Activated CD8-positive, alpha-beta memory T cell treated with anti-CD3 and anti-CD28 coated beads for 48 hours (primary cell): ENCODE data around the gene IFNG.
"Not testable (repeated sequence)": the region's sequence is repeated elsewhere in the genome, so short reads cannot be mapped to it uniquely, and the experiment has no call there.

ENCODE experiments used
- DNase-seq, 3 experiments: peaks; one replicate each; pipeline ENCODE4 v3.0.0-alpha.2; 2020; ENCODE audit warnings: low read depth in 2 of 3, low spot score in 2 of 3

Gene IFNG

GRCh38 chr12:68159681-68160304 lies at the start of gene IFNG:
IFNG (minus strand) TSS chr12:68159740; CDS start chr12:68159615, 125 bp downstream.
- no peak for DNase-seq

DNA sequence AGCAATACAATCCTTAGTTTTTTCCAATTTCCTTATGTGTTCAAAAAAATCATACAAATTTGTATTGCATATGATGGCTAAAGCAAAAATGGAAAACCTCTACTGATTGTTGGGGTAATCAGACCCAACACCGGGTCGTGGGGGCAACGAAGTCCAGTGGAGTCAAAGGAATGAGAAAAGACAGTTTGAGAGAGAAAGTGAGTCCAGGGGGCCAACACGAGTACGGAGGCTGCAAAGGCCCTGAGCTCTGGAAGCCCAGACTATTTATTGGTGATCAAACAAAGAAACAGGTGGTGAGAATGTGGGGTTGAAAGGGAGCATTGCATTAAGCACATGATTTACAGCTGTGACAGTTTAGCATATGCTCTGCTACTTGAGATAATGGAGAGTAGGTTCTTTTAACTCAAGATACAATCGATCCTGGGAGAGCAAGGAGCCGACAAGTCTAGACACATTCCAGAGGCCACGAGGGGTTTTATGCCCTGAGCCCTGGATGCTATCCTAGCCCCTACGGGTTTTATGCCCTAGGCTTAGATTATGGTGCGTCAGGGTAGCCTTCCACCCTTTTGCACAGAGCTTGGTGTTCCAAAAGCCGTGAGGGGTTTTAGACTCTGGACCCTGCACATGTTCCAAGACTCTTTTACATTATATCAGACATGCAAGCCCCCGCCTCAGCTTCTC lies 49.6 kb upstream of the IFNG start:
- DNase-seq: not testable (repeated sequence)

DNA sequence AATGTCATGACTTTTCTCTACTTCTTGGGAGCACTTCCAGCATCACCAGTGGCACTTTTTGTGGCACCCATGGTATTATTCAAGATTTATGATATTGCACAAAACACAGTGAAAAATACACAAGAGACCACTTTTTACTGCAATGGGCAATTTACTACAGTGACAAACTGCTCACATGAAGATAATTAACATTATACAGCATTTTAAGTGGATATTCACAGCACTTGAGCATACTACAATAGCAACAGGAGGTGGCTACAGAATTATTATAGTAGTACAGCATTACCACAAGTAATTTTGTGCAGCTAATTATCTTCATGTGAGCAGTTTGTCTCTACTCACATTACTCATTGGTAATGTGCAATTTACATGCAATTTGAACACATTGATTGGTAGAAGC lies 47.7 kb upstream of the IFNG start:
- DNase-seq: no peak

DNA sequence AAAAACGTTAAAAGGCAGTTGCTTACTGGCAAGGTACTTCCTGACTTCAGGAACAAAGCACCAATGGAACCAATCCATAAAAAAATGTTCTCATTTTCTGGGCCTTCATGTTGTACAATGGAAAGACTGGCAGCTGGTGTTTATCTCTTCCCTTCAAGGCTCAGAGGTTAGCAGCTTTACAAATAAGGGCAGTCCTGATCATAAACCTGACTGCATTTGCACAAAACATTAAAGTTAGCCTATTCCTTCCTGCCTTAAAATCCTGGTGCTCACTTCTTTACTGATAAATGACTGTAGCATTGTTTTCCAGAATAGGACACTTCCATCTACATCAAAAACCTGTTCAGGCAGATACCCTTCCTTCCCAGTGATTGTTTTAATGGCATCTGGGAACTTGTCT lies 46.9 kb upstream of the IFNG start:
- DNase-seq: no peak

GRCh38 chr12:68203460-68203875 lies 43.9 kb upstream of the IFNG start:
- no peak for DNase-seq

DNA sequence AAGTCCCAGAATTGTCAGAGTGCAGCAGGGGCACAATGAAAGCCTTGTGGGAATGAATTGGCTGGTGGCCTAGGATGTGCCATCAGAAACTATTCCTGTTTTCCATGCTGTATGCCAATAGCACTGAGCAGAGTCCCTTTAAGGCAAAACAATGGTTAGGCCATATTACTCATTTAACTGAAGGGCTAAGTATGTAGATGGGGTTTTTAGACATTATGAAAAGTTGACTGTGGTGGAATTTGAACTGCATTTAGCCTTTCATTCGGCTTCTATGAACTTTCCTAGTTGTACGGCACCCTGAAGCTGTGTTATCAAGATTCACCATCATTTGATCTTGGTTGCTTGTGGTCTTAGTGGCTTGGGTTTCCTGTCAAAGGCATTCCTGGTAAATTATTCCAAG lies 41.3 kb upstream of the IFNG start:
- no peak for DNase-seq

GRCh38 chr12:68199127-68199526 lies 39.6 kb upstream of the IFNG start:
- DNase-seq: no peak

DNA sequence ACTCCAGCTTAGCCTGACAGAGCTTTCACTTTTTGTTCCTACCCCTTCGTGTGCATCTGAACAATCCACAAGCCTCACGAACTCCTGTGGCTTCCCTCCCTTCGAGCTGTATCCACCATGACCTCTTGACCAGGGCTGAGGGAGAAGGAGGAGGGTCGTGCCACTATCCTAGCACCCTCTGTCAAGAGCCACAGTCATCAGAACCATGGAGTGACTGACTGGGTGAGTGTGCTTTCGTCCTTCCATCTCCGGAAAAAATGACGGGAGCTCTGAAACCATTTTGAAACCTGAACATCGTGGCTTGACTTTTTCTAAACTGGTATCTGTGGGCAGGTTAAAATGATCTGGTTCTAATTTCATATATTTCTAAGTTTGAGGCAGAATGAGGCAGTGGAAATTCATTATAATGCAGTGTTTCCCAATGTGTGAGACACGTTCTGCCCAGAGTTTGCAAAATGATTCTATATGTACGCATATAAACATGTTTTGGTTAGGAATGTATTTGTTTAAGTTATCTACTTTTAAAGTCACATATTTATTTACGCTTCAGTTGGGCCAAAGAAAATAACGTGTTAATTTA lies 39.1 kb upstream of the IFNG start:
- no peak for DNase-seq

GRCh38 chr12:68190301-68190700 lies 30.8 kb upstream of the IFNG start:
- DNase-seq: no peak

- no peak for DNase-seq
Measured at GRCh38 chr12:68189821-68190242, 30.3 kb upstream of the IFNG start.

- DNase-seq: no peak
Measured at GRCh38 chr12:68185598-68185997, 26.1 kb upstream of the IFNG start.

DNA sequence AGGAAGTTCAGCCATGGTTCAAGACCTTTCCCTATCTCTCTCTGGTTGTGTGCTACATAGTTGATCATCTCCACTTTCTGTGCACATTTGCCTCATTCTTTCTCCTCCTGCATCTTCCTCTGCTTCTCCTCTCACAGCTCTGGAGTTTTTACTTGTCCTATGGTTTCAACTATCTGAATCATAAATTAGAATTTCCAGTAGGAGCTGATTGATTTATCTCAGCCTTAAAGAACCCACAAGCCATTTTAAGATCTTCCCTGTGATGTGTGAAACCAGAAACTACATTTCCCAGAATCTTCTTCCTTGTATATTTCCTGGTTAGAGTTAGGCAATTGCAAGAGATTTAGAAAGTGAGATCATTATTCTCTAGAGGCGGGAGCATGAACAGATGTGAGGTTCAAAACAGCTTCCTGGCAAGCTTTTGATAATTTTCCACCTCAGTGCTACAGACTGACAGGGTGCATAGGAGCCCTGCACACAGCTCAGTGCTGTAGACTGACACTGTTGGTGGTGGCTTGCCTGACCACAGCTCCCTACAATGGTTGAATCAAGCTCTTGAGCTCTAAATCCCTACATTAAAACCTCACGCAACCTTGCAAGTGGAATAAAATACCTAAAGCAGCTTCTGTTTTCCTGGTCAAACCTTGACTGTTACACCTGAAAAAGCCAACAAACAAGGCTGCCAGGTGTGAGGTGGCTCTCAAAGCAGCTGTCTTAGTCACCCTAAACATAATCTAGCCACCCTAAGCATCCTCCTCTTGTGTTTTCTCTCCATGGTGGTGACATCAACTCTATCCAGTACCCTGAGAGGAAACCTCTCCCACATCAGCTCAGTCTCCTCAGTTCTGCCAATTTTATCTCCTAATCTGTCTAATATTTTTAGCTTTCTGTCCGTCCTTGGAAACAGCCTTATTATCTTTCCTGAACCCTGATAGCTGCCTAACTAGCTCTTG lies 21.5 kb upstream of the IFNG start:
- DNase-seq: no peak

DNA sequence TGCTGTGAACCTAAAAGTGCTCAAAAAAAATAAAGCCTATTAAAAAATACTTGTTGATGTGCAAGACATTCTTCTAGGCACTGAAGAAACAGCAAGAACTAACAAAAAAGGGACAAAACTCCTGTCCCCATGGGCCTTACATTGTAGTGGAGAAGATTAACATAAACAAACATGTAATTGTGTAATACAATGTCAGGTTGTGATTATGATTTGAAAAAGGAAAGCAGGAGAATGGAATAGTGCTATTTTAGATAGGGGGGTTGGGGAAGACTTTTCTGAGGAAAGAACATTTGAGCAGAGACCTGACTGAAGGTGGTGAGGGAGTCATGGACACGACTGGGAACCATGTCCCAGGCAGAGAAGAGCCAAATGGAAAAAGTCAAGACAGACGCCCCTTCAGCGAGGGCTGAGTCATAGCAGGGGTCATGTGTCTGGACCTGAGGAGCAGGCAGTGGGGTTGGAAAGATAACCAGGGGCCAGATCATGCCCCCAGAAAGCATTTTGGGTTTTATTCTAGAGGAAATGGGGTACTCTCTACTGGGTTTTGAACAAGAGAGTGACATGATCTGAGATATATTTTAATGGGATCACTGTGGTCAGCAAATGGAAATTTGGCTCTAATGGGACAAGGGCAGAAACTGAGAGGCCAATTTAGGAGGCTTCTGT lies 19.4 kb upstream of the IFNG start:
- no peak for DNase-seq

- no peak for DNase-seq
Measured at GRCh38 chr12:68178184-68178583, 18.6 kb upstream of the IFNG start.

DNA sequence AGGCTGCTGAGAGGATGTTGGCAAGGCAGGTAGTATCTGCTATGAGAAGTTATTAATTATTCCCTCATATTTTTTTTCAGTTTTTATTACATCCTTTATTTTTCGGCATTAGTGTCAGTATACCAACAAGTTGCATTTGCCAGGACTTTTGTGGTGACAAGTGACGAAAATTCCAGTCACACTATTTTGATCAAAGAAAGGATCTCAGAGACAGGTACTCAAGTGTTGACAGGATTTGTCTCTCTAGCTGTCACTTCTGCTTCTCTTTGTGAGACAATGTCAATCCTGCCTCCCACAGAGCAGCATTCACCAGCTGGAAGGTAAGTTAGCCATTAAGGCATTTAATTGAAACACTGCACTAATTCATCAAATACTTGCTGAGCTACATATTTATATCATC lies 18.0 kb upstream of the IFNG start:
- no peak for DNase-seq

- no peak for DNase-seq
Measured at GRCh38 chr12:68176257-68176656, 16.7 kb upstream of the IFNG start.

GRCh38 chr12:68175557-68176061 lies 16.1 kb upstream of the IFNG start:
- peak in 1 of 3 experiments; percentile 32 for DNase-seq

DNA sequence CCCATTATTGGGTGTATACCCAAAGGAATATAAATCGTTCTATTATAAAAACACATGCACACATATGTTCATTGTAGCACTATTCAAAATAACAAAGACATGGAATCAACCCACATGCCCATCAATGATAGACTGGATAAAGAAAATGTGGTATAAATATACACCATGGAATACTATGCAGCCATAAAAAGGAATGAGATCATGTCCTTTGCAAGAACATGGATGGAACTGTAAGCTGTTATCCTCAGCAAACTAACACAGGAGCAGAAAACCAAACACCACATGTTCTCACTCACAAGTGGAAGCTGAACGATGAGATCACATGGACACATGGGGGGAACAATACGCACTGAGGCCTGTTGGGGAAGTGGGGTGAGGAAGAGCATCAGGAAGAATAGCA lies 15.2 kb upstream of the IFNG start:
- DNase-seq: not testable (repeated sequence)

DNA sequence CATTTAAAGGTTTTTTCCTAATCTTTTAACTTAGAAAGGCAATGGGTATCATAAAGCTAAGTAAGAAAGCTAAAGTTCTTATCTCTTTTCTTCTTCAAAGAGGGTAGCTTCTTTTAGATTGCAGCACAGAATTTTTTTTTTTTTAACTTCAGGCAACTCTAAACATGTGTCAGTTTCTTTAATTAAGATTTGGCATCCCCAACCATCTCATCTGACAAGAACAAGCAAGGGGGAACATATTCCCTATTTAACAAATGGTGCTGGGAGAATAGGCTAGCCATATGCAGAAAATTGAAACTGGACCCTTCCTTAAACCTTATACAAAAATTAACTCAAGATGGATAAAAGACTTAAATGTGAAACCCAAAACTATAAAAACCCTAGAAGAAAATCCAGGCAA lies 14.3 kb upstream of the IFNG start:
- DNase-seq: no peak

DNA sequence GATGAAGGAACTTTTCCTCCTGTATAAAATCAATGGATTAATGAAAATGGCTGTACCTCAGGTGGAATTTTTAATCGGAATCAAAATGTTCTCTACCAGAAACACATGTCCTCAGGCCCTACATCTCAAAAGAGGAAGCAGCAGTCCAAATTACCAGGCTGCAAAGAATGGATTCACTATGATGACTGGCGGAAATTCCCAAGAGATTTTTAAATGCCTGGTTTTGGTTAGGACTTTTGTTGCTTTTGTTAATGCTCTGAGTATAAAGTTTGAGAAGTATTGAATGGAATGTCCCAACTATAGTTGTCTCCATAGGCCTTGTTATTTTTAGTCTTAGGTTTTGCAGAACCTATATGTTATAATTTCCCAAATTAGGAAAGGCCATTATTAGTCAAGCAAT lies 11.2 kb upstream of the IFNG start:
- no peak for DNase-seq
